ENCODE data around the gene RBM19.

DNA sequence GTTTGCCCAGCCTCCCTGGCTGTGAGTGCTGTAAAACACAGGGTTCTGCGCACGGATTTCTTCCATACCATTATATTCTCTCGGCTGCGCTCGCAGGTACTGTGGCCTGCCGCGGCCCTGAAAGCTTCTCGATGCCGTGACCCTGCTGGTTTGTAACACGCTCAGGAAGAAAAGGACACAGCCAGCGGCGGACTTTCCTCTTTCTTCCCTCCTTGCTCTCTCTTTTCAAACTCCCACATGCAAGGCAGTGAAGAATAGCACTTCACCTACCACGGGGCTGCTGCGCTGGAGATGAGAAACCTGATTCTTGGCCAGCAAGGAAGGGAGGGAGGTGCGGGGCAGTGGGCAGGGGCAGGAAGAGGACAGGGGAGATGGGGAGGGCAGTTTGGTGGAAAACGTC is 130.2 kb downstream of the RBM19 start:
- TF ChIP-seq REST (IDR thresholded peaks at IDR 0.05; ENCODE audit: insufficient replicate concordance, low read depth): no peak
- TF ChIP-seq, protein P1, sequence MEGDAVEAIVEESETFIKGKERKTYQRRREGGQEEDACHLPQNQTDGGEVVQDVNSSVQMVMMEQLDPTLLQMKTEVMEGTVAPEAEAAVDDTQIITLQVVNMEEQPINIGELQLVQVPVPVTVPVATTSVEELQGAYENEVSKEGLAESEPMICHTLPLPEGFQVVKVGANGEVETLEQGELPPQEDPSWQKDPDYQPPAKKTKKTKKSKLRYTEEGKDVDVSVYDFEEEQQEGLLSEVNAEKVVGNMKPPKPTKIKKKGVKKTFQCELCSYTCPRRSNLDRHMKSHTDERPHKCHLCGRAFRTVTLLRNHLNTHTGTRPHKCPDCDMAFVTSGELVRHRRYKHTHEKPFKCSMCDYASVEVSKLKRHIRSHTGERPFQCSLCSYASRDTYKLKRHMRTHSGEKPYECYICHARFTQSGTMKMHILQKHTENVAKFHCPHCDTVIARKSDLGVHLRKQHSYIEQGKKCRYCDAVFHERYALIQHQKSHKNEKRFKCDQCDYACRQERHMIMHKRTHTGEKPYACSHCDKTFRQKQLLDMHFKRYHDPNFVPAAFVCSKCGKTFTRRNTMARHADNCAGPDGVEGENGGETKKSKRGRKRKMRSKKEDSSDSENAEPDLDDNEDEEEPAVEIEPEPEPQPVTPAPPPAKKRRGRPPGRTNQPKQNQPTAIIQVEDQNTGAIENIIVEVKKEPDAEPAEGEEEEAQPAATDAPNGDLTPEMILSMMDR (IDR thresholded peaks at IDR 0.05; ENCODE audit: insufficient read depth, low read length): no peak
- no peak for TF ChIP-seq POLR2AphosphoS5 (IDR thresholded peaks at IDR 0.05; ENCODE audit: low read depth)
- no peak for TF ChIP-seq GABPA (IDR thresholded peaks at IDR 0.05; ENCODE audit: low read depth)
- no peak for TF ChIP-seq SPI1 (IDR thresholded peaks at IDR 0.05; ENCODE audit: borderline replicate concordance, low read depth)

Measured in HL-60 (cell line).